Posterior cingulate gyrus (tissue), 11 donors: ENCODE results near the gene FATE1.
"Not testable (repeated sequence)": the region's sequence is repeated elsewhere in the genome, so short reads cannot be mapped to it uniquely, and the experiment has no call there.

ENCODE experiments used
- DNase-seq, 10 donors: peaks; one replicate each; pipeline versions ENCODE4 v3.0.0 to v3.0.0-alpha.2; 2020 to 2021; ENCODE audit warnings: mixed read lengths in 3 of 10
- intact Hi-C: fragments of 100-400 bp; cut with DNase I; formaldehyde crosslinking; loops from one replicate; pipeline ENCODE4 v1.15.1; 2023

FATE1 gene, protein sequence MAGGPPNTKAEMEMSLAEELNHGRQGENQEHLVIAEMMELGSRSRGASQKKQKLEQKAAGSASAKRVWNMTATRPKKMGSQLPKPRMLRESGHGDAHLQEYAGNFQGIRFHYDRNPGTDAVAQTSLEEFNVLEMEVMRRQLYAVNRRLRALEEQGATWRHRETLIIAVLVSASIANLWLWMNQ

DNA sequence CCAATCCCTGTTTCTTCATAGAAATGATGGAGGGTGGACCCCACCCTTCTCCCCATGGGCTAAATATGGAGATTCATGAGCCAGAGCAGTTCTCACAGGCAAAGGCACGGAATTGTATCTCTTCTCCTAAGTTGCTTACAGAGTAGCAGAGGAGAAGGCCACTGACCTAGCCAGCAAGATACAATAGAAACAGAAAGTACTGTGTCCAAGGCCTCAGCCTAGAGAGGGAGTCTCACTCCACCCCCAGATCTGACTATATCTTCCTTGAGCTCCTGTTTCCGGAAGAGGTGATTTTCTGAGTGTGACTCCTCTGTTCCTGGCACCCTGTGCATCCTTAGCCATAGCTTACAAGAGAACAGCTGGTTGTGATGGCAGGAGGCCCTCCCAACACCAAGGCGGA is at the start of gene FATE1:
FATE1 (plus strand) TSS at position 284 of the 400 bp plus-strand sequence; CDS start at position 369, 85 bp downstream.
- intact Hi-C loops: no loop called here
- no peak for DNase-seq

DNA sequence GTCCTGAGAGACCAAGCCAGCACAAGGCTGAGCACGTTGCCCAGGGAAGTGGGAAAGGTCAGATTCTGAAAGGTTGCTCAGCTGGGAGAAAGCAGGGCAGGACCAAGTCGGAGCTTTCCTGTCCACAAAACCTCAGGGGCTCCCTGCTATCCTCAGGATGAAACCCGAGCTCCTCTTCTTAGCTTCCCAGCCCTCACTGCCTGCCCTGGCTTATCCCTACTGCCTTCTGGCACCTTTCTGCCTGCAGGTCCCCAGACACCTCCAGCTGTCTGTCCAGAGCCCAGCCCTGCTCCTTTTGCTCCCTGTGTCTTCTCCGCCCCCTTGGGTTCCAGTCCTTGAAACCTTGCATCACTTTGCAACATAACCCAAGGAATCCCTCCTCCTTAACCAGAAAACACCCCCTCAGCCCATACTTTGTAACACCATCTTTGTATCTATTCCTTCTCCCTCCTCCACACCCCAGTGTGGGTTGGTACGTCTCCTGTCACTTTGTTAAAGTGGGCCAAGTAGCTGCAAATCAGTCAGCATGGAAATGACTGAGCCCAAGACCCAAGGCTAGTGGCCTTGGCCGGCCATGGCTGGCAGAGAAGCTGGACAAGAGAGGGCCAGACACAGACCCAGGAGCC is 40.6 kb upstream of the FATE1 start:
- DNase-seq: no peak
- intact Hi-C loops: no loop called here

DNA sequence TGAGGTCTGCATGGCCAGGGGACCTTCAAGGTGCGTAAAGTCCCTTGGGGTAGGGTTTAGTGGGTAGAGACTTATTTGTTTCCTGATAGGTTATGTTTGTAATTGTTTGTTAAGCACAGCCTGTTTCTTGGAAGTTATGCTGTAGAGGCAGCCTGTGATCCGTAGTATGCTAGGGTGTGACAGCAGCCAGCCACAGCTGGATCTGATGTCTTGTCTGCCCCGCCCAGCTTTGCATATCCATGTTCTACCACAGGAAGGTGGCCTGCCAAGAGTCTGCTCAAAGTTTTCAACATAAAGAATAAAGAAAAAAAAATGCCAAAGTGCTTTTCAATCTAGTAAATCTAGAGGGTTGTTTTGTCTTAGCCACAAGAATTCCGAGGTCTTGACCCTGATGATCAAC is 39.6 kb upstream of the FATE1 start:
- intact Hi-C loops: no loop called here
- no peak for DNase-seq

DNA sequence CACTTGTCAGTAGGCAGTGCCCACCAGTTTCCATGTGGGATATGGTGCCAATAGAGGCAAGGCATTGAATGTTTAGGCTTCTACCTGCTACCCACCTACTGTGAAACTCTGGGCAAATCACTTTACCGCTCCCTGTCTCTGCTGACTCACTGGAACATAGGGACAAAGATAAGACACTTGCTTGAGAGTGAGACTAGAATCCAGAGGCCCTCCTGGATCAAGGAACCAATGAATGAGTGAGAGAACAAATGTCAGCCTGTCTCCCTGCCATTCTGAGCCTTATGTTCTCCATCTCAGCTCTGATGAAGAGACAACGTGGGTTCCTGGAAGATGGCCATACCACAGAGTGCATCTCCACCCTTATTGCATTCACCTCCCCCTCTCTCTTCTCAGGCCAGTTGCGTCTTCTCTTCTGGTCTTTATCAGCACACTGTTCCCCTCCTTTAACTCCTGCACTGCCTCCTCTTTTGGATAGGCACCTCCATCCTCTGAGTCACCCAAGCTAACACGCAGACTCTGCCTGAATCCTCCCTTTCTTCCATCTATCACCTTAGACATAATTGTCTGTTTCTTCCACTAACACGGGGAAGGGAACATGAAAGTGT is 35.9 kb upstream of the FATE1 start:
- DNase-seq: no peak
- intact Hi-C loops: loop anchor here (1.0 kb wide), 1 partner anchor 529 kb away; no protein-coding TSS in a partner anchor

DNA sequence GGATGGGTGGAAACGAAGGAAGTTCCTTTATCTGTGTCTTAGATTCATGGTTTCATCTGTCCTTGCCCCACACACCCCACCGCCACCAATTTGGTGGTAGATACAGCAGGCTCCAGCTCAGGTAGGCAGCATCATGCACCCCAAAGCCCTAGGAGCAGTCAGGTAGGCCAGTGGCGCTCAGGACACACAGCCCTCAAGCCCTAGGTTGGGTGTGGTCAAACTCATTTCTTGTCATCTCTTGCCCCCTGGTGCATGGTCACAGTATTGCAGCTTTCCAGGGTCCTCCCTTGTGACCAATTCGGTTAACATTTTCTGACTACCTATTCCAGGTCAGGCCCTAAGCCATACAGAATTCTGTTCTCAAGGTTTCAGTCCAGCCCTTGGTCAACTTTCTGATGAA is 35.0 kb upstream of the FATE1 start:
- DNase-seq: peak in 6 of 10 donors; percentile 30 to 58 (median 43)
- intact Hi-C loops: loop anchor here (1.0 kb wide), 1 partner anchor 530 kb away; no protein-coding TSS in a partner anchor

DNA sequence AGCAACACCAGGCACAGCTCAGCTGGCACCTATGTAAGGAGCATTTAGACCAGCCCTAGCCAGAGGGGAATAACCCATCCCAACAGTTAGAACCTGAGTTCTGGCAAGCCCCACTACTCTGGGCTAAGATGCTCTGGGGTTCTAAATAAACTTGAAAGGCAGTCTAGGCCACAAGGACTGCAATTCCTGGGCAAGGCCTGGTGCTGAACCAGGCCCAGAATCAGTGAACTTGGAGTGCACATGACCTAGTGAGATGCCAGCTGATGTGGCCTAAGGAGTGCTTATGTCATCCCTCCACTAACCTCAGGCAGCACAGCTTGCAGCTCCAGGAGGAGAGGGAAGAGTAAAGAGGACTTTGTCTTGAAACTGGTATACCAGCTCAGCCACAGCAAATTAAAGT is 28.2 kb upstream of the FATE1 start:
- intact Hi-C loops: no loop called here
- peak in 1 of 10 donors; percentile 9 for DNase-seq

DNA sequence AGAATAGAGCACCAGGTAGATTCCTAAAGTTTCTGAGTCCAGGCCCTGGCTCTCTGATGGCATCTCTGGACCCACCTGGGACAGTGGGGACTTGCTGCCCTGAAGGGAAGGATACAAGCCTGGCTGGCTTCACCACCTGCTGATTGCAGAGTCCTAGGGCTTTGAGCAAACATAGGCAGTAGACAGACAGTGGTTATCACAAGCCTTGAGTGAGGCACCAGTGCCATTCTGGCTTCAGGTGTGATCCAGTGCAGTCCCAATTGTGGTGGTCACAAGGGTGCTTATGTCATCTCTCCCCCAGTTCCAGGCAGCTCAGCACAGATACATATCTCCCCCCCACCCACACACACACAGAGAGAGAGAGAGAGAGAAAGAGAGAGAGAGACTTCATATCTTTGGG is 27.1 kb upstream of the FATE1 start:
- DNase-seq: peak in 1 of 10 donors; percentile 5

DNA sequence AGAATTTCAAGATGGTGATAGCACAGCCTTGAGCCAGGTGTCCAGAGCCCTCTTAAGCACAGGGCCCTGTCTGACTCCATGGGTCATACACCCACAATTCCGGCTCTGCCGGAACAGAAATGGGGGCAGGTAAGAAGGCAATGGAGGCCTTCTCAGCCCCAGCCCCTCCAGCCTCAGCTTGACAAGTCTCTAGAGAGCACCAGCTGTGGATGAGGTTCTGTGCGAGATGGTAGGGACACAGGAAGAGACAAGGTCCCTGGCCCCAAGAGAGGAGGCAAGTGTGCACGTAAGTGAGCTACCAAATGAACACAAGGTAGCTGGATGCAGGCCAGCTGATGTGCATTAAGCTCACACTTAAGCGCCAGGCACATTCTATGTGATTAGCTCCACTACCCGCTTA is 23.0 kb upstream of the FATE1 start:
- peak in 1 of 10 donors; percentile 40 for DNase-seq
- intact Hi-C loops: no loop called here

More for the DNA sequence above, 27.1 kb upstream of the FATE1 start:
- intact Hi-C loops: no loop called here

DNA sequence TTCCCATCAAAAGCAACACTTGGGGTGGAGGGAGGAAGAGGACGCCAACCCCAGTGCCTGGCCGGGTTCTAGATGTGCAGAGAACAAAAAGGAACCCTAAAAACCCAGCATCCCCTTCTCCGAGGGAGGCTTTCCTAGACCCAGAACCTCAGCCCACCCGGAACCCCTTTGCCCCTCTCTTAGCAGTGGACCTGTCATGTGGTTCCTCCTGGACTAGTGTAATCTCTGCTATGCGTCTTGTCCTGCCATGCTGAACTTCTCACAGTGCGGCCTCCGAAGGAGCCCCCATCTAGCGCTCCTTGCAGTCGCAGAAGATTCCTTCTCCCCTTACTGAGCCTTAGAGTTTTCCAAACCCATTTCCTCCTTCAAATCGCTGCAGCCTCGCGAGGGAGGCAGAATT is 21.7 kb upstream of the FATE1 start:
- peak in 1 of 10 donors; percentile 68 for DNase-seq
- intact Hi-C loops: no loop called here

DNA sequence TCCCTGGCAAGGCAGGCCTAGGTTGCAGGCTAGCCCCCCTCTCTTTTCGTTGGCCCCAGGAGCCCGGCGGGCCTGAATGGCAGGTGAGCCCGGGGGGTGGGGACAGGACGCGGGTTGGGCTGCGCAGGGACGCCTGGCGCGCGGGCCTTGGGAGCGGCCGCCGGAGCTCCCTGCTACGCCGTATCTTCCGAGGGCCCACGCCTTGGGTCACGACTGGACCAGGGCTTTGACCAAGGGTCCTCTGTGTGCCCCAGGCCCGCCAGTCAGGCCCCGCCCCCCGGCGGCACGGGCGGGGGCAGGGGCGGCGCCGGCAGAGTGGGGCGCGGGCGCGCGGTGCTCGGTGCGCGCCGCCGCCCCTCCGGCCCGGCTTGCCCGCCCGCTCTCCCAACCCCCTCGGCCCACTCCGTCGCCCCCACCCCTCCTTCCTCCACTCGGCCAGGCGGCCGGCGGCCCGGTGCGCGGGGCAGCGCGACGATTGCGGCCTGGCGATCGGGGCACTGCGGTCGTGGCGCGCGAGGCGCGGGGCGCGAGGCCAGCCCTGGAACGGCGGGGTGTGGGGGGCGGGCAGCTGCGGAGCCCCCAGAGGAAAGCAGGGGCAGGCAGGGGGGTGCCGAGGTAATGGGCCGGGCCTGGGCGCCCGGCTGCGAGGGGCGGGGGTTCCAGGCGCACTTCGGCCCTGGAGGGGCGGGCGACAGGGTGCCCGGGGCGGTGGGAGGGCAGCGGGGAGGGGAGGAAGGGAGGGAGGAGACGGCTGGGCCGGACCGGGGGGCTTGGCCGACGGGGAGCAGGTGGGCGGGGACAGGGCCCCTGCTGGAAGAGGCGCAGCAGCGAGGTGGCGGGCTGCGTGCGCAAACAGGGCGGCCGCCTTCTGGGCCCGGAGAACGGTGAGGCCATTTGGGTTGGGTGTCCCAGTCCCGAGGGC is 20.9 kb upstream of the FATE1 start, which contains the start of gene PRRG3:
PRRG3 (plus strand) TSS at position 798 of the 922 bp plus-strand sequence. CDS start 3,357 bp downstream, outside the sequence.
- DNase-seq: peak in 2 of 10 donors; percentile 80 to 87
- intact Hi-C loops: no loop called here

DNA sequence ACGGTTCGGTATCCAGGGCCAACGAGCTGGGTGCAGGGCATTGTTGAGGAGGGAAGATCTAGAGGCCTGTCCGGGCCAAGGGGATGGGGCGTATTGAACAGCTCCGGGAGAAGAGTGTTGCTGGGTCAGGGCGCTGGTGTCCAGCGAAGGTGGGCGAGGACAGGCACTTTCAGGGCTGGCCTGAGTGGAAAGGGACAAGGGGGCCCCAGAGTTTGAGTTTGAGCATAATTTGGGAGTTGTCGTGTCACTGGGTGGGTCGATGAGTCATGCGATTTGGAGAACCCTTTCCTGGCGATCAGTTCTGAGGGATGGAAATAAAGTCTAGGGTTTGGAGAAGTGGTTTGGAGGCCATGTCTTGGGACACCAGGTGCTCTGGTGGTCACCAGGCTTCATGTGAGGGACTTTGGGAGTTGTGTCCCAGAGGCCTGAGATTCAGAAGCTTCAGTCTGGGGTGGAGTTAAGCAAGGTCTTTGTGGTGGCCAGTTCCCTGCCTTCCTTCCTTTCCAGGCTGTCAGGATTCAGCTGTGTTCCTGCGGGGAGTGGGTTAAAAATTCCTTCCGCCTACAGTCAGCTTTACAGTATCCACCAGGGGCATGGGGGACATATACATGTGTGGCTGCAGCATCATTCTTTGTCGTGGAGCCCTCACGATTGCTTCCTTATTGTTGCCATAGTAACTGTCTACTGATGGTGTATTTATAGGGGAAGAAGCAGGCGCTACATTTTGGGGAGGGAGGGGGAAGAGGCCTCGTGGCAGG is 20.1 kb upstream of the FATE1 start:
- intact Hi-C loops: no loop called here
- peak in 1 of 10 donors; percentile 35 for DNase-seq

DNA sequence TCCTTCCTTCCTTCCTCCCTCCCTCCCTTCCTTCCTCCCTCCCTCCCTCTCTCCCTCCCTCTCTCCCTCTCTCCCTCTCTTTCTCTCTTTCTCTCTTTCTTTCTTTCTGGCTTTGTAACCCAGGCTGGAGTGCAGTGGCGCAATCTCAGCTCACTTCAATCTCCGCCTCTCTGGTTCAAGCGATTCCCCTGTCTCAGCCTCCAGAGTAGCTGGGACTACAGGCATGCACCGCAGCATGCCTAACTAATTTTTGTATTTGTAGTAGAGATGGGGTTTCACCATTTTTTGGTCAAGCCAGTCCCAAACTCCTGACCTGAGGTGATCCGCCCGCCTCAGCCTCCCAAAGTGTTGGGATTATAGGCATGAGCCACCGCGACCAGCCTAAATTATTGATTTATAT is 18.8 kb upstream of the FATE1 start:
- DNase-seq, intact Hi-C loops: not testable (repeated sequence)

DNA sequence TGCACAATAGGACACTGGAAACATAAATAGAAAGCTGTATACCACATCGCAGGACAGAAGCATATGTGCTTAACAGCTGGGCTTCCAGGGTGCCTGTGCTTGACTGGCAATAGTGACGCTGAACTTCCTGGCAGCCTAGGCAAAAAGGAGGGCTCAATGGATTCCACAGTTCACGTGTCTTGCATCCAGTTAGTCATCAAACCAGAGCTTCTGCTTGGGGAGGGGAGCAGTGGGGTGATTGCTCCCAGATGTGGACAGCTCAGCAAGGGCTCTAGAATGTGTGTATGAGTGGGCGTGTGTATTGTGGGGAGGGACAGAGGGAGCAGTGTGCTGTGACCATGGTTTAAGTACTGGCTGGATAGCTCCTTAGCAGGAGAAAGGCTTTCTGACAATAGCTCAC is 18.3 kb upstream of the FATE1 start:
- intact Hi-C loops: no loop called here
- no peak for DNase-seq

DNA sequence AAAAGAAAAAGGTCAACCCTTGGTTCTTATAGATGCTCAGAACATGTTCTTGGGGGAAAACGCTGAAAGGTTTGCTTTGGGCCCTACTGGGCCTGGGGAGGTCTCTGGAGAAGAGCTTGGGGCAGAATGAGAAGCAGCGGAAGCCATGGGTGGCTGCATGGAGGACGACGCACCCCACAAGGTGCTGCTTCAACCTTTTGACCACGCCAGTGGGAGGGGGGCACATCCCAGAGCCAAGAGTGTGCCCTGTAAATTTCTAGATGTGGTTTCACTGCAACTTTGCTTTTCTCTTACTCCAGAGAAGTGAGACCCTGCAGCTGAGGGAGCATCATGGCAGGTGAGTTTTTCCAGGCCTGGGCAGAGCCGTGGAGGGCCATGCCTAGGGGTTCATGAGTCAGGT is 17.4 kb upstream of the FATE1 start:
- no peak for DNase-seq
- intact Hi-C loops: no loop called here

DNA sequence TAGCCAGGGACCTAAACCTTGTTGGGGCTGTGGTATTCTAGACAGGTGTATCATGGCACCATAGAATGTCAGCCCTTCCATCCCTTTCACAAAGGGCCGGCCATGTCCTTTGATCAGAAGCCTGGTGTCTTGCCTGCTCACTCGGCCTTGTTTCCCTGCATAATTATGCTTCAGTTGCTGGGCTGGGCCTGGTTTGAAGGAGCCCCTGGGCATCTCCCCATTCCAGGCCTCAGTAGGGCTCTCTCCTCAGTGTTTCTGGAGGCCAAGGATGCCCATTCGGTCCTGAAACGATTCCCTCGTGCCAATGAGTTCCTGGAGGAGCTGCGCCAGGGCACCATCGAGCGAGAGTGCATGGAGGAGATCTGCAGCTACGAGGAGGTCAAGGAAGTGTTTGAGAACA is 16.1 kb upstream of the FATE1 start:
- peak in 1 of 10 donors; percentile 35 for DNase-seq
- intact Hi-C loops: no loop called here

DNA sequence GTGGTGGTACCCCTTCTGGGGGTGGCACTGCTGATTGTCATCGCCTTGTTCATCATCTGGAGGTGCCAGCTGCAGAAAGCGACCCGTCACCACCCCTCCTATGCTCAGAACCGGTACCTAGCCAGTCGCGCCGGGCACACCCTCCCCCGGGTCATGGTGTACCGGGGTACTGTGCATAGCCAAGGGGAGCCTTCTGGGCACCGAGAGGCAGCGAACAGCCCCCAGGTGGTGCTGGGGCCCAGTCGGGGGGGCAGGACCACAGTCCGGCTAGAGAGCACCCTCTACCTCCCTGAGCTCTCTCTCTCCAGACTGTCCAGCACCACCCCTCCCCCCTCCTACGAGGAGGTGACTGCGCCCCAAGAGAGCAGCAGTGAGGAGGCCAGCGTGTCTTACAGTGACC is 15.3 kb upstream of the FATE1 start:
- intact Hi-C loops: no loop called here
- peak in 1 of 10 donors; percentile 53 for DNase-seq

DNA sequence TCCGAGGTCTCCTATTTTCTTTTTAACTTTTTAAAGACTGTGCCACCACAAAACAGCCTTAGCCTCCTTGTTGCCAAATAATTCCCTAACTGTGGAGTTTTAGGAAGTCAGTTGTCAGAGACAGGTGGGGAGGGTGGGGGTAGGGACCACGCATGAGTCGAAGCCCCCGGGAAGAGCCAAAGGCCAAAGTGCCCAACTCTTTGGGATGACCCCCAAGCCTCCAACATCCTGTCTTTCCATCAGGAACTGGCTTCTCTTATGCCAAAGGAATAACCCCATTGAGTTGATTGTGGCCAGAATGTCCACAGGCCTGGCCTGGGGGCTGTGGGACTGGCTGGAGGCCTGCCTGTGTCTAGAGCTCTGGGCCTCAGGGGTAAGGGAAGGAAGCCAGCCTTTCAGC is 14.8 kb upstream of the FATE1 start:
- intact Hi-C loops: no loop called here
- peak in 1 of 10 donors; percentile 62 for DNase-seq

DNA sequence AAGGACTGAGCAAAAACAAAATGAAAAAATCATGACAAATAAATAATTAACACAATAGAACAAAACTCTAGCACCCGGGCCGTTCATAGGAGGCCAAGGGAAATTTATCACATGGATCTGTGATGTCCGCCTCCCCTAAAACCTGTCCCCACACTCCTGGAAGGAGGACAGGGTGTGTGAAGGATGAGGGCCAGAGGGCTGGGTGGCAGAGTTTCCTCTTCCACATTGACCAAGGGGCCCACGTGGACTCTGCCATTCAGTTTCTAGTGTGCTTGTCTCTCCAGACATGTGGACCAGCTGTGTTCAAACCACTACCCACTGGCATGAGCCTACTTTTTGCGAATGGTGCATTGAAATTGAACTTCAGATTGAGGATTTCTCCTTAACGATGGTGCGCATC is 14.3 kb upstream of the FATE1 start:
- no peak for DNase-seq
- intact Hi-C loops: no loop called here

DNA sequence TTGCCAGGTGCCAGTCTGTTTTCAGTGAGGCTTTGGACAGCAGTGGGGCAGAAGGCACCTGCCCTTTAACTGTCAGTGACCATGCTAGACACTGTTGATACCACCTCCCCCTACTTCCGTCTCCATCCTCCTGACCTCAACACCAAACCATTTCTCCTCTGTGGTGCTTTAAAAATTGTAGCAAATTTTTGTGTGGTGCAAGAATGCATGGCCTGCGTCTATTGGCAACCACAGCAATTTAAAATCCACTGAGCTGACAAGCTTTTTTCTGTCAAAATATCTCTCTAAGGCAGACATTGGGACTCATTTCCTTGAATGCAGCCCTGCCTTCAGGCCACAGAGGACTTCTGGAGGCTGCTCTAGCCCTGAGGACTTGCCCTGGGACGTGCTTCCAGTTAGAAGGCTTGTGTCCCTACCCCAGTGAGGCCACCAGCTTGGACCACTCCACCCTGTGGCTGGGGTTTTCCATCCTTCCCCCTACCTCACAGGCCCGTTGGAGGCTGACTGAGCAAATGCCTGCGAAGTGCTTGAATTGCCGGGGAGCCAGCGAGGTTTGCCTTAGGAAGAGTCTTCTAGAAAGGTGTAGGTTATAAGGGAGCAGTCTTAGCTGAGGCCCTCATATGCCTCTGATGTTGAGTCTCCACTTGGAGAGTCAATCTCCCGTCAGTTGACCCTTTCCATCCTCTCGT is 13.7 kb upstream of the FATE1 start:
- DNase-seq: peak in 2 of 10 donors; percentile 15 to 53
- intact Hi-C loops: no loop called here
